ENCODE results near the gene VHLL.

DNA sequence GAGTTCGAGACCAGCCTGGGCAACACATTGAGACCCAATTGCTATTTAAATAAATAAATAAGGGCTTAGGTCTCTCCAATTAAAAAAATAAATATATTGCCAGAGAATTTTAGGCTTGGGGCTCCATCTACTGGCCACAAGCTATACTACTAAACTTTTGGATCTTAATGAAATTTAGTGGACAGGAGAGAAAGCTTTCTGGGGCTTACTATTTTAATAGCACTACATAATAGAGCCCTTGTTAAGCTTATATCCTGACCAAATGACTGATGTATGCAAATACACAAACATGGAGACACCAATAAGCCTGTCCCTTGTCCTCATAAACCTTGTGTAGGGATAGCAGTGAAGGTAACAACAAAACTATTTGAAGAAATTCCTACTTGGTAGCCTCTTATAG is 20.6 kb upstream of the VHLL start:
- peak; percentile 83 for TF ChIP-seq CTCF (conservative IDR thresholded peaks at IDR 0.05; ENCODE audit: low read depth, low read length)
- TF ChIP-seq EZH2phosphoT487 (IDR thresholded peaks at IDR 0.05; ENCODE audit: borderline replicate concordance, low read length): no peak
- TF ChIP-seq EZH2 (IDR thresholded peaks at IDR 0.05; ENCODE audit: low read length, unreplicated experiment): no peak
